SK-N-SH (cell line): ENCODE results near the gene PPDPF. TPM values are rescaled to one million over a fixed set of nuclear protein-coding genes. Genes with fewer than 3 reads are reported as not detected.

Experiments
- CTCF ChIA-PET: fragments of 300-600, 350-600 bp; formaldehyde crosslinking; extraction: SDS; loops from one replicate; lab custom pipeline; 2021; lab: Yijun Ruan, JAX
- POLR2A ChIA-PET: fragments of 350-600 bp; sonication (Branson Sonifier 250); formaldehyde crosslinking; extraction: SDS; loops from one replicate; lab custom pipeline; 2020; ENCODE audit warnings: antibody characterized with exemption, inconsistent platforms; lab: Yijun Ruan, JAX
- DNase-seq: peaks from one replicate; pipeline ENCODE4 v3.0.0; 2012
- H2AFZ ChIP-seq: fragments of 200-600 bp; sonication (generic); 2 replicates; pipeline ENCODE4 v1.8.1; 2016; ENCODE audit warnings: antibody characterized with exemption, mild to moderate bottlenecking, low read depth
- H3F3A ChIP-seq: fragments of 200-600 bp; sonication (generic); replicated peaks from 2 replicates; pipeline ENCODE3; 2016; ENCODE audit warnings: antibody characterized with exemption, mild to moderate bottlenecking; ENCODE audit not compliant: insufficient read depth
- H3K27ac ChIP-seq, 2 experiments: fragments of 200-500 bp in 1 of 2; fragments of 200-600 bp in 1 of 2; sonication (Bioruptor generic) in 1 of 2; sonication (generic), shearing (Covaris generic) in 1 of 2; 2 replicates each; pipeline versions ENCODE4 v1.5.1 to v1.6.1; 2014 to 2016; ENCODE audit warnings: low read depth in 2 of 2, inconsistent platforms in 1 of 2, low read length in 1 of 2, mild to moderate bottlenecking in 1 of 2, mixed read lengths in 1 of 2
- H3K27me3 ChIP-seq: fragments of 200-600 bp; sonication (generic), shearing (Covaris generic); 2 replicates; pipeline ENCODE4 v1.6.1; 2016; ENCODE audit warnings: mixed run types; ENCODE audit not compliant: insufficient read depth
- H3K36me3 ChIP-seq, 2 experiments: fragments of 200-500 bp in 1 of 2; fragments of 200-600 bp in 1 of 2; sonication (Bioruptor generic) in 1 of 2; sonication (generic) in 1 of 2; replicated peaks in 1 of 2; 2 replicates each; pipeline versions ENCODE3 to v1.5.1; 2014 to 2016; ENCODE audit warnings: low read length in 1 of 2, mild to moderate bottlenecking in 1 of 2; ENCODE audit not compliant: insufficient read depth in 2 of 2, control insufficient read depth in 1 of 2
- H3K4me1 ChIP-seq, 2 experiments: fragments of 200-500 bp in 1 of 2; fragments of 200-600 bp in 1 of 2; sonication (Bioruptor generic) in 1 of 2; sonication (generic), shearing (Covaris generic) in 1 of 2; 2 replicates each; pipeline versions ENCODE4 v1.5.1 to v1.6.1; 2014 to 2016; ENCODE audit warnings: low read depth in 1 of 2, low read length in 1 of 2, mixed run types in 1 of 2; ENCODE audit not compliant: insufficient read depth in 2 of 2, control insufficient read depth in 1 of 2
- H3K4me2 ChIP-seq: fragments of 200-600 bp; sonication (generic), shearing (Covaris generic); 2 replicates; pipeline ENCODE4 v1.6.1; 2017; ENCODE audit warnings: mixed run types
- H3K4me3 ChIP-seq, 2 experiments: fragments of 200-500 bp in 1 of 2; fragments of 200-600 bp in 1 of 2; sonication (Bioruptor generic) in 1 of 2; sonication (generic), shearing (Covaris generic) in 1 of 2; 2 replicates each; pipeline versions ENCODE4 v1.5.1 to v1.8.1; 2014 to 2016; ENCODE audit warnings: low read depth in 2 of 2, inconsistent platforms in 1 of 2, low read length in 1 of 2, mild to moderate bottlenecking in 1 of 2, mixed read lengths in 1 of 2, moderate library complexity in 1 of 2
- H3K79me2 ChIP-seq: fragments of 200-600 bp; sonication (generic); 2 replicates; pipeline ENCODE4 v1.8.1; 2017; ENCODE audit warnings: mild to moderate bottlenecking; ENCODE audit not compliant: insufficient read depth
- H3K9ac ChIP-seq: fragments of 200-600 bp; sonication (generic); 2 replicates; pipeline ENCODE4 v1.6.1; 2017; ENCODE audit warnings: mixed run types
- H3K9me2 ChIP-seq: fragments of 200-600 bp; sonication (generic); 2 replicates; pipeline ENCODE4 v1.6.1; 2017; ENCODE audit warnings: mixed run types
- H3K9me3 ChIP-seq: fragments of 200-600 bp; sonication (generic); 2 replicates; pipeline ENCODE4 v1.6.1; 2017; ENCODE audit warnings: mixed run types, mild to moderate bottlenecking, moderate library complexity
- H4K20me1 ChIP-seq: fragments of 200-600 bp; sonication (generic); 2 replicates; pipeline ENCODE4 v1.6.1; 2017; ENCODE audit warnings: mild to moderate bottlenecking, mixed run types; ENCODE audit not compliant: insufficient read depth
- CHD2 ChIP-seq: fragments of 150-350 bp; IDR thresholded peaks from 2 replicates; pipeline ENCODE4 v1.6.1; 2018; ENCODE audit warnings: low read length; ENCODE audit not compliant: partially characterized antibody
- ELF1 ChIP-seq: IDR thresholded peaks from 2 replicates; pipeline ENCODE4 v1.4.0; 2012
- EZH2phosphoT487 ChIP-seq: fragments of 200-600 bp; sonication (generic); IDR thresholded peaks from 2 replicates; pipeline ENCODE4 v1.6.1; 2017; ENCODE audit warnings: low read depth, mixed run types, mild to moderate bottlenecking, antibody characterized with exemption, moderate library complexity, borderline replicate concordance
- FOXM1 ChIP-seq: IDR thresholded peaks from 2 replicates; pipeline ENCODE4 v1.4.0; 2012; ENCODE audit warnings: low read depth, mild to moderate bottlenecking
- GATA2 ChIP-seq: sonication (generic); formaldehyde crosslinking; IDR thresholded peaks from 2 replicates; pipeline ENCODE4 v1.5.0; 2020; ENCODE audit warnings: mild to moderate bottlenecking, missing genetic modification reagents
- NFIC ChIP-seq: IDR thresholded peaks from 2 replicates; pipeline ENCODE4 v1.4.0; 2012; ENCODE audit warnings: borderline replicate concordance
- RAD21 ChIP-seq: IDR thresholded peaks from 2 replicates; pipeline ENCODE4 v1.6.1; 2012; ENCODE audit warnings: mild to moderate bottlenecking, low read length
- RCOR1 ChIP-seq: fragments of 150-350 bp; IDR thresholded peaks from 2 replicates; pipeline ENCODE4 v1.6.1; 2017; ENCODE audit warnings: antibody characterized with exemption, low read length
- TAF1 ChIP-seq: IDR thresholded peaks from 2 replicates; pipeline ENCODE4 v1.6.1; 2012; ENCODE audit warnings: low read depth, mild to moderate bottlenecking, low read length, moderate library complexity, borderline replicate concordance
- TCF12 ChIP-seq: IDR thresholded peaks from 2 replicates; pipeline ENCODE4 v1.4.0; 2012
- TEAD4 ChIP-seq: IDR thresholded peaks from 2 replicates; pipeline ENCODE4 v1.4.0; 2012; ENCODE audit warnings: mild to moderate bottlenecking, borderline replicate concordance; ENCODE audit not compliant: insufficient read depth
- YY1 ChIP-seq: IDR thresholded peaks from 2 replicates; pipeline ENCODE4 v1.4.0; 2012; ENCODE audit warnings: low read depth, mild to moderate bottlenecking
- WGBS: methylation state at CpG from one replicate; pipeline ENCODE4 v1.1.6; 2017; ENCODE audit warnings: low lambda C conversion rate; 5-methylcytosine and 5-hydroxymethylcytosine counted together
- polyA plus RNA-seq, 3 experiments: library from polyadenylated mRNA; depleted of rRNA; stranded (reverse); fragments of >200 nt; gene quantifications; 2 replicates each; pipeline ENCODE4 v1.2.3, GENCODE V29; 2012
- TF ChIP-seq, protein P1 (sequence below): fragments of 150-350 bp; IDR thresholded peaks from 2 replicates; pipeline ENCODE4 v1.6.1; 2016; ENCODE audit warnings: mild to moderate bottlenecking, low read depth, low read length

Gene PPDPF
- polyA plus RNA-seq, 1 of the 3 experiments (the other 2 are of a cell fraction): 71.4 TPM

GRCh38 chr20:63488315-63489251, 32.0 kb upstream of the PPDPF start:
- Histone ChIP-seq H3K36me3 (no peaks in the 10 kb centered on the region), H3K4me3 (no peak overlapping the region; a peak in 1 of 4 replicates), H3K9me3 (no peaks in the 10 kb centered on the region), H3F3A (no peaks in the 10 kb centered on the region), H4K20me1 (no peaks in the 10 kb centered on the region), H3K4me2 (no peak overlapping the region), H3K9ac (no peak overlapping the region), H3K27ac (no peak overlapping the region), H3K27me3 (no peaks in the 10 kb centered on the region), H3K79me2 (no peaks in the 10 kb centered on the region), H3K4me1 (peaks cover 0 to 21% of the 10 kb centered on the region in 2 experiments; a peak in 1 of 4 replicates), H2AFZ (no peak overlapping the region), H3K9me2 (no peaks in the 10 kb centered on the region)
- WGBS: 84% methylated on average over 25 of the region's 83 CpGs
- CTCF ChIA-PET: no interaction called here
- POLR2A ChIA-PET: interaction anchor here (1.0 kb wide), 1 partner anchor 11 kb away, joined by 3 read pairs; no protein-coding TSS in a partner anchor
- TF ChIP-seq EZH2phosphoT487 (no peak), RAD21 (no peak), ELF1 (no peak)
- DNase-seq: no peak

DNA sequence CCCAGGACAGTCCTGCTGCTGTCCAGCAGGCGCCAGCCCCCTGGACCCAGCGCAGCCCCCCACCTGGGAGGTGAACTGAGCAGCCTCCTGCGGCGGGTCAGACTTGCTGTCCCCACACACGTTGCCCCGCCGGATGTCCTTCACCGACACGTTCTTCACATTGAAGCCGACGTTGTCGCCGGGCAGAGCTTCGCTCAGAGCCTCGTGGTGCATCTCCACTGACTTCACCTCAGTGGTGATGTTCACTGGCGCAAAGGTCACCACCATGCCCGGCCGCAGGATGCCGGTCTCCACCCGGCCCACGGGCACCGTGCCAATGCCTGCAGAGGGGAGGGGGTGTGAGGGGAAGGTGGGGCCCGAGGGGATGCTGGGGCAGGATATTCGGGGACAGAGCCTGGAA, 30.1 kb upstream of the PPDPF start:
- no peaks in the 10 kb centered on the region for H3K9me2 ChIP-seq
- no peaks in the 10 kb centered on the region for H3K79me2 ChIP-seq
- no peak overlapping the region for H3K4me2 ChIP-seq
- ChIA-PET CTCF (interaction anchor here (1.0 kb wide), 2 partner anchors 30 to 48 kb away, joined by 3 read pairs; partner anchors contain the start of gene PPDPF), POLR2A (interaction anchor here (1.0 kb wide), 1 partner anchor 33 kb away, joined by 3 read pairs; no protein-coding TSS in a partner anchor)
- 77% methylated on average over 16 of the region's 24 CpGs for WGBS
- H3K27me3 ChIP-seq: no peaks in the 10 kb centered on the region
- DNase-seq: peak; percentile 16
- TF ChIP-seq TAF1 (no peak), ELF1 (no peak), NFIC (no peak)
- no peaks in the 10 kb centered on the region for H3F3A ChIP-seq
- no peaks in the 10 kb centered on the region for H3K9me3 ChIP-seq
- H3K9ac ChIP-seq: no peak overlapping the region
- no peak overlapping the region for H3K27ac ChIP-seq
- peaks cover 0 to 3% of the 10 kb centered on the region in 2 experiments; a peak in 1 of 4 replicates for H3K4me1 ChIP-seq
- no peak overlapping the region for H3K4me3 ChIP-seq
- H3K36me3 ChIP-seq: peaks cover 0 to 5% of the 10 kb centered on the region in 2 experiments
- H2AFZ ChIP-seq: no peak overlapping the region
- no peaks in the 10 kb centered on the region for H4K20me1 ChIP-seq

GRCh38 chr20:63491078-63491477, 29.5 kb upstream of the PPDPF start:
- Histone ChIP-seq H3K9ac (no peak overlapping the region), H3K79me2 (no peaks in the 10 kb centered on the region), H3F3A (no peaks in the 10 kb centered on the region), H3K9me2 (no peaks in the 10 kb centered on the region), H3K36me3 (peaks cover 0 to 6% of the 10 kb centered on the region in 2 experiments), H2AFZ (no peak overlapping the region), H4K20me1 (no peaks in the 10 kb centered on the region), H3K4me2 (no peak overlapping the region), H3K4me1 (peaks cover 0 to 5% of the 10 kb centered on the region in 2 experiments; a peak in 1 of 4 replicates), H3K27ac (no peak overlapping the region), H3K4me3 (no peak overlapping the region), H3K9me3 (no peaks in the 10 kb centered on the region), H3K27me3 (no peaks in the 10 kb centered on the region)
- ChIA-PET CTCF (interaction anchor here (1.0 kb wide), 2 partner anchors 29 to 49 kb away, joined by 3 read pairs; partner anchors contain the start of gene PPDPF), POLR2A (interaction anchor here (1.0 kb wide), 1 partner anchor 33 kb away, joined by 3 read pairs; no protein-coding TSS in a partner anchor)
- DNase-seq: no peak
- no peak for TF ChIP-seq FOXM1
- TF ChIP-seq GATA2: no peak
- TF ChIP-seq TEAD4: no peak
- no peak for TF ChIP-seq ELF1
- TF ChIP-seq YY1: no peak
- TF ChIP-seq CHD2: no peak
- TF ChIP-seq, protein P1, sequence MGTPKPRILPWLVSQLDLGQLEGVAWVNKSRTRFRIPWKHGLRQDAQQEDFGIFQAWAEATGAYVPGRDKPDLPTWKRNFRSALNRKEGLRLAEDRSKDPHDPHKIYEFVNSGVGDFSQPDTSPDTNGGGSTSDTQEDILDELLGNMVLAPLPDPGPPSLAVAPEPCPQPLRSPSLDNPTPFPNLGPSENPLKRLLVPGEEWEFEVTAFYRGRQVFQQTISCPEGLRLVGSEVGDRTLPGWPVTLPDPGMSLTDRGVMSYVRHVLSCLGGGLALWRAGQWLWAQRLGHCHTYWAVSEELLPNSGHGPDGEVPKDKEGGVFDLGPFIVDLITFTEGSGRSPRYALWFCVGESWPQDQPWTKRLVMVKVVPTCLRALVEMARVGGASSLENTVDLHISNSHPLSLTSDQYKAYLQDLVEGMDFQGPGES: no peak
- no peak for TF ChIP-seq TCF12
- no peak for TF ChIP-seq RCOR1
- WGBS: no CpG with 5 or more reads among the region's 4 CpGs
